ENCODE measurements around the gene SPATA31C1. TPM values are rescaled to one million over a fixed set of nuclear protein-coding genes. Genes with fewer than 3 reads are reported as not detected.

SPATA31C1 gene
- total RNA-seq, 1 donor from 2014 or later: not detected

DNA sequence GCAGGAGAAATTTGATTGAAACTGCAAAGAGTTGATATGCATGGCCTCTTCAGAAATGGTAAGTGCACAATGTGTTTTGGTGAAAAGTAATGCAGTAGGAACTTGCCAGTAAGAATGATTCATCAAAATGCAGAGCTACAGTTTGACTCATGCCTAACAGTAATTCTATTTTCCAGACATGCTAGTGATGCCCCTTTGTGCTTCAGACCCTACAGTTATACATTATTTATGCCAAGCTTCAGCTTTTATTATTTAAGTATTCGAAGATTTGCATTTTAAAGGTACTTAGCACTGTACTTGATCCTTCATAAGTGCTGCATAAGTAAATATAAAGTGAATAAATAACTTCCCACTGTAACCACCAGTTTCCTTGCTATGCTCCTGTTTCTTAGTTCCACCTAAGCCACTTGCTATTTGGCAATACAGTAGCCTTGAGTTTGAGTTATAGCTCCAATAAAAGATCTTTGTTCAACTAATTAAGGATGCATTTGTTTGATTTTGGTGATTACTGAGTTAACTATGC is 38.7 kb upstream of the SPATA31C1 start:
- no peaks in the 10 kb centered on the region for H3K27me3 ChIP-seq (ENCODE audit: control insufficient read depth, insufficient read depth, low read length)
- H3K36me3 ChIP-seq (ENCODE audit: control insufficient read depth, insufficient read depth, low read length): no peaks in the 10 kb centered on the region
- FAIRE-seq (no peak), DNase-seq (ENCODE audit: low read depth) (peak; percentile 77)
- TF ChIP-seq, protein P1, sequence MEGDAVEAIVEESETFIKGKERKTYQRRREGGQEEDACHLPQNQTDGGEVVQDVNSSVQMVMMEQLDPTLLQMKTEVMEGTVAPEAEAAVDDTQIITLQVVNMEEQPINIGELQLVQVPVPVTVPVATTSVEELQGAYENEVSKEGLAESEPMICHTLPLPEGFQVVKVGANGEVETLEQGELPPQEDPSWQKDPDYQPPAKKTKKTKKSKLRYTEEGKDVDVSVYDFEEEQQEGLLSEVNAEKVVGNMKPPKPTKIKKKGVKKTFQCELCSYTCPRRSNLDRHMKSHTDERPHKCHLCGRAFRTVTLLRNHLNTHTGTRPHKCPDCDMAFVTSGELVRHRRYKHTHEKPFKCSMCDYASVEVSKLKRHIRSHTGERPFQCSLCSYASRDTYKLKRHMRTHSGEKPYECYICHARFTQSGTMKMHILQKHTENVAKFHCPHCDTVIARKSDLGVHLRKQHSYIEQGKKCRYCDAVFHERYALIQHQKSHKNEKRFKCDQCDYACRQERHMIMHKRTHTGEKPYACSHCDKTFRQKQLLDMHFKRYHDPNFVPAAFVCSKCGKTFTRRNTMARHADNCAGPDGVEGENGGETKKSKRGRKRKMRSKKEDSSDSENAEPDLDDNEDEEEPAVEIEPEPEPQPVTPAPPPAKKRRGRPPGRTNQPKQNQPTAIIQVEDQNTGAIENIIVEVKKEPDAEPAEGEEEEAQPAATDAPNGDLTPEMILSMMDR (IDR thresholded peaks at IDR 0.05; ENCODE audit: insufficient read depth, low read length, severe bottlenecking): no peak
- H3K4me3 ChIP-seq (ENCODE audit: low read depth, low read length): no peak overlapping the region

DNA sequence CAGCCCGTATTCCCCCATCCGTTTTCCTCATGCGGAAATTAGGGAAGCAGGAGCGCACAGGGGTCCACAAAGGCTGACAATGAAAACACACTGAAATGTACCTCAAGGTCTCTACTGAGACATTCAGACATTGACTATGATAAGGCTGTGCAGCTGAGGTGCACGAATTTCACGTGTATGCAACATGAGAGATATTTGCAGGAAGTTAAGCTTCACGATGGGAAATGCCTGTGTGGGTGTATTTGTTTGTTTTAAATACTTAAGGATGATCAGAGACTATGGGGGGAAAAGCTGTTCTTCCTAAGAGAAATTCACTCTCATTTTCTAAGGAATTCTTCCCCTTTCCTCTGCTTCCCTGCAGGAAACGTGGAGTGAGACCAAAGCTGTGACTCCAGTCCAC is 37.6 kb upstream of the SPATA31C1 start:
- FAIRE-seq: peak; percentile 68
- no peaks in the 10 kb centered on the region for H3K27me3 ChIP-seq (ENCODE audit: control insufficient read depth, insufficient read depth, low read length)
- DNase-seq (ENCODE audit: low read depth): no peak
- H3K4me3 ChIP-seq (ENCODE audit: low read depth, low read length): no peak overlapping the region
- H3K36me3 ChIP-seq (ENCODE audit: control insufficient read depth, insufficient read depth, low read length): no peaks in the 10 kb centered on the region
- TF ChIP-seq, protein P1 (IDR thresholded peaks at IDR 0.05; ENCODE audit: insufficient read depth, low read length, severe bottlenecking): no peak

DNA sequence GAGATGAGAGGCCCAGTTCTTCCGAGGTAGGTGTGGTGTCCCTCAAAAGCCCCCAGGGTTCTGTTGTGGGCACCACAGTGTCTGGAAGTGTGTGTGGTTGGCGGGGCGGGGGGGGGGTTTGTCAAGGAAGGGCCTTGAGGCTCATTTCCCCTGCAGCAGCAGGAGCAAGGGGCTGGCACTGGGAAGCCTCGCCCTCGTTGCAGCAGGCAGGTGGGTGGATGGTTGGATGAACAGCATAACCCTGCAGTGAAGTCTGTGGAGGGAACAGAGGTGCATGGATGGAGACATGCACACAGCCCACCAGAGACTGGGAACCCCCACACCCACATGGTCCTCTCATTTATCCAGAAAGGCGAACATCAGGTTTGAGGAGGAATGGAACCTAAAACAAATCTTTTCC is 37.1 kb upstream of the SPATA31C1 start:
- no peak for DNase-seq (ENCODE audit: low read depth)
- Histone ChIP-seq H3K36me3 (ENCODE audit: control insufficient read depth, insufficient read depth, low read length) (no peaks in the 10 kb centered on the region), H3K4me3 (ENCODE audit: low read depth, low read length) (no peak overlapping the region), H3K27me3 (ENCODE audit: control insufficient read depth, insufficient read depth, low read length) (no peaks in the 10 kb centered on the region)
- no peak for FAIRE-seq
- TF ChIP-seq, protein P1 (IDR thresholded peaks at IDR 0.05; ENCODE audit: insufficient read depth, low read length, severe bottlenecking): no peak

DNA sequence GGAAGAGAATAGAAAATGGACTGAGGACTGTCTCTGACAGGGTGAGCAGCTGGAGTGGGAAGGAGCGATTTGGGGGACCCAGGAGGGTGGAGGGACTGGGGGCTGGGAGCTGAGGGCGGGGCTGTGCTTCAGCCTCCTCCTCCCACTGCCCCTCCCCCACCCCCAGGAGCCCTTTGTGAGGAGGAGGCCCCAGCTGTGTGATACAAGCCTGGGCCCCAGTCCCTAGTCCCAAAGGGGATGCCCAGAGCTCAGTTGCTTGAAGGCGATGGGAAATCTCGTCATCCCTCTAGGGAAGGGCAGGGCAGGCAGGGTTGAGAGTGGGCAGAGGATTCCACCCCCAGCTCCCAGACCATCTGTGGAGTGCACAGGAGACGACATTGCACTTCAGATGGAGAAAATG is 35.1 kb upstream of the SPATA31C1 start, which contains the start of gene SPATA31E1:
TSS of gene SPATA31E1 (plus strand) at position 251 of the 400 bp plus-strand sequence. CDS start at position 266, 15 bp downstream.
- Histone ChIP-seq H3K27me3 (ENCODE audit: control insufficient read depth, insufficient read depth, low read length) (no peaks in the 10 kb centered on the region), H3K4me3 (ENCODE audit: low read depth, low read length) (no peak within 1 kb of the TSS), H3K36me3 (ENCODE audit: control insufficient read depth, insufficient read depth, low read length) (no peaks in the 10 kb centered on the region)
- TF ChIP-seq, protein P1 (IDR thresholded peaks at IDR 0.05; ENCODE audit: insufficient read depth, low read length, severe bottlenecking): no peak
- DNase-seq (ENCODE audit: low read depth) (no peak), FAIRE-seq (no peak)

DNA sequence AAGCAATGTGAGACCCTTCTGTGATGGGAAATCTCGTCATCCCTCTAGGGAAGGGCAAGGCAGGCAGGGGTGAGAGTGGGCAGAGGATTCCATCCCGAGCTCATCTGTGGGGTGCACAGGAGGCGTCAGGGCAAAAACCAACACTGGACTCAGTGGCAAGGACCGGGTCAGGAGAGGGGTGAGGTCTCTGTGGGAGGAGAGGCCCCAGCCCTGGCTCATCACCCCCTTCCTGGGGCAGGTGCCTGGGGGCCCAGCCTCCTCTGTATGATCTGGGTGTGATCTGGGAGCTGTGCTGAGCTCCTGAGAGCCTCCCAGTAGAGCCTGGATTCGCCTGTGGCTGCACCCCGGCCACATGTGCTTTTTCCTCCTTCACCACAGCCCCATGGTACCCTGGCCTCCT is 34.5 kb upstream of the SPATA31C1 start:
- no peak for DNase-seq (ENCODE audit: low read depth)
- no peak for FAIRE-seq
- TF ChIP-seq, protein P1 (IDR thresholded peaks at IDR 0.05; ENCODE audit: insufficient read depth, low read length, severe bottlenecking): no peak
- no peak overlapping the region for H3K4me3 ChIP-seq (ENCODE audit: low read depth, low read length)
- H3K36me3 ChIP-seq (ENCODE audit: control insufficient read depth, insufficient read depth, low read length): no peaks in the 10 kb centered on the region
- H3K27me3 ChIP-seq (ENCODE audit: control insufficient read depth, insufficient read depth, low read length): no peaks in the 10 kb centered on the region

DNA sequence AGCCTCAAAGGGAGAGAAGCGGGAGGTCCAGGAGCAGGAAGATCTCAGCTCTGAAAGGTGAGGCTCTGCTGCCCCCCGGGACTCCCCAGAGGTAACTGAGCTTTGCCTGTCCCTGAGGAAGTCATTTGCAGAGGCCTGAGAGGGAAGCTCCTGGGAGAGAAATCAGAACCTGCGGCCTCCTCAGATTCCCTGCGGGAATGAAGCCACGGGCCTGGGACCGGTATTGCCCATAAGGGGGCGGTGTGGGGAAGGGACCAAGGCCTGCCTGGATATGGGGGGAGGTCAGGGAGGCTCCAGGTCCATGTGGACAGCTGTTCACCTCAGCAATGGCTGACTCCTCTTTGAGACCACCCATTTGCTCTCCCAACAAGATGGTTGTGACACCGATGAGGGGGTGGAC is 33.8 kb upstream of the SPATA31C1 start:
- no peak overlapping the region for H3K4me3 ChIP-seq (ENCODE audit: low read depth, low read length)
- no peaks in the 10 kb centered on the region for H3K27me3 ChIP-seq (ENCODE audit: control insufficient read depth, insufficient read depth, low read length)
- FAIRE-seq (no peak), DNase-seq (ENCODE audit: low read depth) (no peak)
- no peaks in the 10 kb centered on the region for H3K36me3 ChIP-seq (ENCODE audit: control insufficient read depth, insufficient read depth, low read length)
- TF ChIP-seq, protein P1 (IDR thresholded peaks at IDR 0.05; ENCODE audit: insufficient read depth, low read length, severe bottlenecking): peak; percentile 1
